HG02938 (cell line): ENCODE measurements around the gene TWIST1.

Source experiments
- ATAC-seq: cut with Tn5 transposase; IDR thresholded peaks from one replicate; pipeline ENCODE4 v1.9.1; 2021; ENCODE audit warnings: mild to moderate bottlenecking, moderate library complexity; ENCODE audit not compliant: unreplicated experiment

Gene TWIST1

GRCh38 chr7:19117091-19117869, at the start of gene TWIST1:
Gene TWIST1, minus strand, starts transcription at chr7:19117636. Its CDS starts 315 bp downstream, at chr7:19117321.
- ATAC-seq: no peak

- no peak for ATAC-seq
Observed at GRCh38 chr7:19161671-19162070, 44.2 kb upstream of the TWIST1 start.

- ATAC-seq: no peak
Observed at GRCh38 chr7:19146699-19147098, 29.3 kb upstream of the TWIST1 start.

GRCh38 chr7:19145434-19146115, 28.1 kb upstream of the TWIST1 start:
- ATAC-seq: no peak

- no peak for ATAC-seq
Observed at GRCh38 chr7:19144661-19145433, 27.4 kb upstream of the TWIST1 start, which contains the start of gene FERD3L. Gene FERD3L, minus strand, starts transcription at chr7:19145421. Its CDS starts 59 bp downstream, at chr7:19145362.

- no peak for ATAC-seq
Observed at GRCh38 chr7:19143881-19144574, 26.6 kb upstream of the TWIST1 start.

GRCh38 chr7:19139706-19140327, 22.4 kb upstream of the TWIST1 start:
- no peak for ATAC-seq

GRCh38 chr7:19133886-19134285, 16.4 kb upstream of the TWIST1 start:
- ATAC-seq: no peak

GRCh38 chr7:19133390-19133789, 16.0 kb upstream of the TWIST1 start:
- no peak for ATAC-seq

GRCh38 chr7:19128856-19129255, 11.4 kb upstream of the TWIST1 start:
- no peak for ATAC-seq

GRCh38 chr7:19121977-19122588, 4.6 kb upstream of the TWIST1 start:
- no peak for ATAC-seq

GRCh38 chr7:19119870-19120486, 2.5 kb upstream of the TWIST1 start:
- ATAC-seq: no peak

GRCh38 chr7:19119372-19119771, 1.9 kb upstream of the TWIST1 start:
- no peak for ATAC-seq

GRCh38 chr7:19118636-19119371, 1.4 kb upstream of the TWIST1 start:
- no peak for ATAC-seq

- ATAC-seq: no peak
Observed at GRCh38 chr7:19117870-19118608, 603 bp upstream of the TWIST1 start.

GRCh38 chr7:19116121-19117090, 1.0 kb downstream of the TWIST1 start:
- ATAC-seq: no peak

- no peak for ATAC-seq
Observed at GRCh38 chr7:19114551-19114855, 2.9 kb downstream of the TWIST1 start.
